ENCODE measurements around the gene MEGF11.

DNA sequence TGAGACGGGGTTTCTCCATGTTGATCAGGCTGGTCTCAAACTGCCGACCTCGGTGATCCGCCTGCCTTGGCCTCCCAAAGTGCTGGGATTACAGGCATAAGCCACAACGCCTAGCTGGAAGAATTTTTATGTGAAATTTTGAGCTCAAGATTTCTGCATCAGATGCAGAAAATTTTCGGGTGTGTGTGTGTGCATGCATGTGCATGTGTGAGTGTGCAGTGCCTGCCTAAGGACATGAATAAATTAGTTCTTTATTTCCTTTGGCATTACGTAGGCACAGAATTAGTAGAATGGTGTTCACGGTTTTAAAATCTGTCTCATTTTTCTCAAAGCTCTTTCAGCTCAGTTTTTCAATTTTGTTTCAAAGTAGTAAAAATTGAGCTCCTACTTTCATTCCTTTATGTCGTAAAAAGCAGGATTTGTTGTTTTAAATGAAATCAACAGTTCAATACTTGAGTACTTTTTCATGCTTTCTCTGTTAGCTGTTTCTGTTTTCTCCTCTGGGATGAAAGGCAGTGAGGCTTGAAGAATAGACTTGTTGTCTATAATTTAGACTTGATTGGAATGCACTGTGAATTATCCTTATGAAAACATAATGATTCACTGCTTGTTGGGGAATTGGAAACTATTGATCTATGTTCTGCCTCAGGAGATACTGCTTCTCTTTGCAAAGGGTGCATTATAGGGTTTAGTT, 407.6 kb downstream of the MEGF11 start:
- TF ChIP-seq, protein P1, sequence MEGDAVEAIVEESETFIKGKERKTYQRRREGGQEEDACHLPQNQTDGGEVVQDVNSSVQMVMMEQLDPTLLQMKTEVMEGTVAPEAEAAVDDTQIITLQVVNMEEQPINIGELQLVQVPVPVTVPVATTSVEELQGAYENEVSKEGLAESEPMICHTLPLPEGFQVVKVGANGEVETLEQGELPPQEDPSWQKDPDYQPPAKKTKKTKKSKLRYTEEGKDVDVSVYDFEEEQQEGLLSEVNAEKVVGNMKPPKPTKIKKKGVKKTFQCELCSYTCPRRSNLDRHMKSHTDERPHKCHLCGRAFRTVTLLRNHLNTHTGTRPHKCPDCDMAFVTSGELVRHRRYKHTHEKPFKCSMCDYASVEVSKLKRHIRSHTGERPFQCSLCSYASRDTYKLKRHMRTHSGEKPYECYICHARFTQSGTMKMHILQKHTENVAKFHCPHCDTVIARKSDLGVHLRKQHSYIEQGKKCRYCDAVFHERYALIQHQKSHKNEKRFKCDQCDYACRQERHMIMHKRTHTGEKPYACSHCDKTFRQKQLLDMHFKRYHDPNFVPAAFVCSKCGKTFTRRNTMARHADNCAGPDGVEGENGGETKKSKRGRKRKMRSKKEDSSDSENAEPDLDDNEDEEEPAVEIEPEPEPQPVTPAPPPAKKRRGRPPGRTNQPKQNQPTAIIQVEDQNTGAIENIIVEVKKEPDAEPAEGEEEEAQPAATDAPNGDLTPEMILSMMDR (IDR thresholded peaks at IDR 0.05), result no peak
- TF ChIP-seq POLR2A (IDR thresholded peaks at IDR 0.05), result no peak
- no peak for TF ChIP-seq POLR2AphosphoS5 (IDR thresholded peaks at IDR 0.05)

Measured in breast epithelium (tissue), 3 donors.